SK-N-SH treated with all-trans-retinoic acid at 6 μM for 48 hours (cell line): ENCODE results near the gene KIRREL2.

ENCODE experiments used
- PPARA ChIP-seq: fragments of 250-450 bp; sonication (Bioruptor Pico); IDR thresholded peaks from 2 replicates; pipeline ENCODE4 v1.5.0; 2020; ENCODE audit warnings: mild to moderate bottlenecking, borderline replicate concordance
- TOX ChIP-seq: fragments of 250-450 bp; sonication (Bioruptor Pico); IDR thresholded peaks from 2 replicates; pipeline ENCODE4 v1.8.0; 2021; ENCODE audit warnings: mild to moderate bottlenecking, moderate library complexity, borderline replicate concordance
- ZFP30 ChIP-seq: fragments of 450-650 bp; formaldehyde crosslinking; IDR thresholded peaks from 2 replicates; pipeline ENCODE4 v1.5.0; 2022; ENCODE audit warnings: mild to moderate bottlenecking, moderate library complexity
- ZNF8 ChIP-seq: fragments of 450-650 bp; formaldehyde crosslinking; IDR thresholded peaks from 2 replicates; pipeline ENCODE4 v1.5.0; 2020; ENCODE audit warnings: mild to moderate bottlenecking, moderate library complexity

- TF ChIP-seq ZNF8 (CRISPR knock-in tag) (no peak), TOX (CRISPR knock-in tag) (no peak), ZFP30 (CRISPR knock-in tag) (no peak), PPARA (CRISPR knock-in tag) (no peak)
Observed at GRCh38 chr19:35852029-35852780, 4.5 kb upstream of the KIRREL2 start, which contains the start of gene NPHS1.
